ENCODE measurements around the gene IGFALS. TPM values are rescaled to one million over a fixed set of nuclear protein-coding genes. Genes with fewer than 3 reads are reported as not detected.

The IGFALS gene
- total RNA-seq, 2 donors from 2014 or later, result not detected

GRCh38 chr16:1775846-1776671 lies 17.4 kb downstream of the IGFALS start:
- H3K27ac ChIP-seq, result no peak overlapping the region
- H3K4me3 ChIP-seq, result no peak overlapping the region
- peaks cover 37% of the 10 kb centered on the region for H3K36me3 ChIP-seq
- no peaks in the 10 kb centered on the region for H3K27me3 ChIP-seq
- DNase-seq (ENCODE audit: low spot score), result no peak
- TF ChIP-seq, protein P1, sequence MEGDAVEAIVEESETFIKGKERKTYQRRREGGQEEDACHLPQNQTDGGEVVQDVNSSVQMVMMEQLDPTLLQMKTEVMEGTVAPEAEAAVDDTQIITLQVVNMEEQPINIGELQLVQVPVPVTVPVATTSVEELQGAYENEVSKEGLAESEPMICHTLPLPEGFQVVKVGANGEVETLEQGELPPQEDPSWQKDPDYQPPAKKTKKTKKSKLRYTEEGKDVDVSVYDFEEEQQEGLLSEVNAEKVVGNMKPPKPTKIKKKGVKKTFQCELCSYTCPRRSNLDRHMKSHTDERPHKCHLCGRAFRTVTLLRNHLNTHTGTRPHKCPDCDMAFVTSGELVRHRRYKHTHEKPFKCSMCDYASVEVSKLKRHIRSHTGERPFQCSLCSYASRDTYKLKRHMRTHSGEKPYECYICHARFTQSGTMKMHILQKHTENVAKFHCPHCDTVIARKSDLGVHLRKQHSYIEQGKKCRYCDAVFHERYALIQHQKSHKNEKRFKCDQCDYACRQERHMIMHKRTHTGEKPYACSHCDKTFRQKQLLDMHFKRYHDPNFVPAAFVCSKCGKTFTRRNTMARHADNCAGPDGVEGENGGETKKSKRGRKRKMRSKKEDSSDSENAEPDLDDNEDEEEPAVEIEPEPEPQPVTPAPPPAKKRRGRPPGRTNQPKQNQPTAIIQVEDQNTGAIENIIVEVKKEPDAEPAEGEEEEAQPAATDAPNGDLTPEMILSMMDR (IDR thresholded peaks at IDR 0.05), result no peak
- no peaks in the 10 kb centered on the region for H3K9me3 ChIP-seq
- H3K4me1 ChIP-seq, result peaks cover 0 to 41% of the 10 kb centered on the region in 2 donors

DNA sequence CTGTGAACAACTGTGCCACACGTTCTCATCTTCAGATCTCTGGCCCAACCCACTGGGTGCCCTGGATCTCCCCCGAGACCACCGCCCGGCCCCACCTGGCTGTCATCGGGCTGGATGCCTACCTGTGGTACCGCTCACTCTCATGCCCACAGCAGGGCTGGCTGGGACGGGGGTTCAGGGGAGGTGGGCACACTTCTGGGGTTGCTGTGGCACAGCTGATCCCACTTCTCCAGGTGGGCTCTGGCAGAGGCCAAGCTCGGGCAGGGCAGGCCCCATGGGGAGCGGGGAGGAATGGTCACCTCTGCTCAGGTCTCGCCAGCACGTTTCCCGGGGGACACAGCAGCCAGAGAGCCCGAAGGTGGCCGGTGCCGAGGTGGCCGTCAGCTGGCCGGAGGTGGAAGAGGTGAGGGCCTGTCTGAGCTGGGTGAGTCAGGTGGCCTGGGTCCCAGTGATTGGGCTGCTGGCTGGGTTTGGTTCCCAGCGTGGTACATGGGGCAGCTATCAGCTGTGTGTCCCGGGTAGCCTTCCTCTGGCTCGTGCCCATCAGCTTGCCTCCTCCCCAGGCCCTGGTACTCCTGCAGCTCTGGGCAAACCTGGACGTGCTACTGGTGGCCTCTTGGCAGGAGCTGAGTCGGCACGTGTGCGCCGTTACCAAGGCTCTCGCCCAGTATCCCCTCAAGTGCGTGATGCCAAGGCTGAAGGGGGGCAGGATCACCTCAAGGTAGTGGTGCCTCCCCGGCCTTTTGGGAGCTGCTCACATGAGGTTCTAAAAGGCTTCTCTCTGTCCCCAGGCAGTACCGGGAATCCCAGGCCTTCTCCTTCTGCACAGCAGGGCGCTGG lies 18.3 kb downstream of the IGFALS start:
- H3K4me1 ChIP-seq, result peaks cover 0 to 41% of the 10 kb centered on the region in 2 donors
- no peaks in the 10 kb centered on the region for H3K9me3 ChIP-seq
- H3K36me3 ChIP-seq, result peaks cover 37% of the 10 kb centered on the region
- no peak overlapping the region for H3K4me3 ChIP-seq
- TF ChIP-seq, protein P1 (IDR thresholded peaks at IDR 0.05), result no peak
- H3K27ac ChIP-seq, result no peak overlapping the region
- DNase-seq (ENCODE audit: low spot score), result no peak
- no peaks in the 10 kb centered on the region for H3K27me3 ChIP-seq

DNA sequence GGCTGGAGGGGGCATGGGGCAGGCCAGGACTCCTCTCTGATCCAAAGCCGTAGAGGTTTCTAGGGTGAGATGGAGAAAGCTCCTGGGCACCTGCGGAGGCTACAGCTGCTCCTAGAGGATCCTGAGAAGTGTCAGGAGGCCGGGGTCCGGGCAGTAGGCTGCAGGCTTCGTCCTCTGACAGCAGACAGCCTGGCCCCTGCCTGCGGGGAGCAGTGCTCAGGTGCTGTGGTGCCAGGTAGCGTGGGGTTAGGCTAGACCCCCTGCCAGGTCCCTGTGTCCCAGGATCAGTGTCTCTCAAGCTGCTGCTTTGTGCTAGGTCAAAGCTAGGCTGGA lies 19.1 kb downstream of the IGFALS start:
- peak overlapping the region in 1 of 2 donors; percentile 94 for H3K4me3 ChIP-seq
- TF ChIP-seq, protein P1 (IDR thresholded peaks at IDR 0.05), result no peak

GRCh38 chr16:1773703-1774447 lies 19.6 kb downstream of the IGFALS start:
- TF ChIP-seq, protein P1 (IDR thresholded peaks at IDR 0.05), result no peak
- Histone ChIP-seq H3K9me3 (no peaks in the 10 kb centered on the region), H3K4me1 (peaks cover 0 to 39% of the 10 kb centered on the region in 2 donors), H3K27ac (peak overlapping the region; percentile 95 to 97), H3K4me3 (peak overlapping the region; percentile 70 to 94), H3K27me3 (no peaks in the 10 kb centered on the region), H3K36me3 (peaks cover 34% of the 10 kb centered on the region)
- no peak for DNase-seq (ENCODE audit: low spot score)

More for the DNA sequence above, 19.1 kb downstream of the IGFALS start:
- no peak for DNase-seq (ENCODE audit: low spot score)
- no peaks in the 10 kb centered on the region for H3K27me3 ChIP-seq
- H3K4me1 ChIP-seq, result peaks cover 0 to 39% of the 10 kb centered on the region in 2 donors
- H3K36me3 ChIP-seq, result peaks cover 32% of the 10 kb centered on the region
- no peak overlapping the region for H3K27ac ChIP-seq
- no peaks in the 10 kb centered on the region for H3K9me3 ChIP-seq

DNA sequence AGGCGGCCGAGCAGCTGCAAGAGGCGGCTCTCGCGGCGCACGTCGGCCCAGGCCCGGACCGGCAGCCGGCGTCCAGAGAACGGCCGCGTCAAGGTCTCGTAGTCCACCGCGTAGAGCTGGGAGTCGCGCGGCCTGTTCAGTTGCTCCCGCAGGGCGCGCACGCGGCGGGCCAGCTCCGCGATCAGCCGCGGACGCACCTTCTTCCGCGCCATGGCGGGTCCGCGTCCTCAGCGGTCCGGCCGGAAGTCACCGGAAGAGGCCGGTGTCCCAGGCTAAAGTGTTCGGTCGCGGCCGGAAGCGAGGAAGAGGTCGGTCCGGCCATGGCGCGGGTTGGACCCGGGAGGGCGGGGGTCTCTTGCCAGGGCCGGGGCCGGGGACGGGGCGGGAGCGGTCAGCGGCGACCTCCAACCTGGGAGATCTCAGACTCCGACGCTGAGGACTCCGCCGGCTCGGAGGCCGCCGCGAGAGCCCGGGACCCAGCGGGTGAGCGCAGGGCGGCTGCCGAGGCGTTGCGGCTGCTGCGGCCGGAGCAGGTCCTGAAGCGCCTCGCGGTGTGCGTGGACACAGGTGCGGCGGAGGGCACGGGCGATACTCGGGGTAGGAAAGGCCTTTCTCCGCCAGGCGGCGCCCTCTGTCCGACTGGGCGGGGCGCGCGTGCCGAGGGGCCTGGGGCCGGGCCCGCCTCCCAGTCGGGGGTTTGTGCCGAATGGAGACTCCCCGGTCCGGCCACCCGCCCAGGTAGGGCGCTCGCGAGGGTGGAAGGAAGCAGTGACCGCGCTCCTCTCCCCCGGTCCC lies 20.4 kb downstream of the IGFALS start, which contains the start of gene MRPS34:
Gene MRPS34 (minus strand): TSS at position 227 of the 795 bp plus-strand sequence. CDS start 15 bp downstream, at position 212.
- Histone ChIP-seq H3K9me3 (no peaks in the 10 kb centered on the region), H3K27me3 (no peaks in the 10 kb centered on the region), H3K36me3 (peaks cover 38% of the 10 kb centered on the region), H3K4me3 (peak within 1 kb of the TSS; percentile 70 to 94), H3K4me1 (peaks cover 0 to 39% of the 10 kb centered on the region in 2 donors), H3K27ac (peak within 1 kb of the TSS; percentile 95 to 97)
- TF ChIP-seq, protein P1 (IDR thresholded peaks at IDR 0.05), result peak; percentile 62 to 86
- DNase-seq (ENCODE audit: low spot score), result peak; percentile 84

Data from right atrium auricular region (tissue), 2 donors.